RPMI7951 (cell line): ENCODE results near the gene TRMU. TPM values are rescaled to one million over a fixed set of nuclear protein-coding genes. Genes with fewer than 3 reads are reported as not detected.
"Not testable (repeated sequence)": the region's sequence is repeated elsewhere in the genome, so short reads cannot be mapped to it uniquely, and the experiment has no call there.

ENCODE experiments used
- DNase-seq: peaks from one replicate; pipeline ENCODE4 v3.0.0-alpha.2; 2012; ENCODE audit warnings: low read depth
- total RNA-seq: library from RNA; depleted of rRNA; stranded (reverse); fragments of >200 nt; shearing (Covaris generic); gene quantifications from 2 replicates; pipeline ENCODE4 v1.2.3, GENCODE V29; 2014

TRMU gene
- total RNA-seq, 1 experiment from 2014 or later = 30.3 TPM

DNA sequence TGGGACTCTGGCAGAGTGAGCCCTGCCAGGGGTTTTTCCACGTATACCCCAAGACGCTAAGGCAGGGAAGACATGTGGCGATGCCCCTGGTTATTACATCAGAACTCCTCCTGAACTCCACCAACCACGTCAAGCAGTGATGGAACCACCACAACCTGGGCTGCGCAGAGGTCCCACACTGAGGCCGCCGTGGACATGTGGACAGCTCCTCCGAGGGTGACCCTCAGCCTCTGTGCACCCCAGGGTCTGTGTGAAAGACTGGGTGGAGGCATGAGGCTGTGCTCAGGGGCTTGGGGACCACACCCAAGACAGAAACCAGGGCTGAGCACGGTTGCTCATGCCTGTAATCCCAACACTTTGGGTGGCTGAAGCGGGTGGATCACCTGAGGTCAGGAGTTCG, 52.2 kb downstream of the TRMU start:
- DNase-seq = no peak

DNA sequence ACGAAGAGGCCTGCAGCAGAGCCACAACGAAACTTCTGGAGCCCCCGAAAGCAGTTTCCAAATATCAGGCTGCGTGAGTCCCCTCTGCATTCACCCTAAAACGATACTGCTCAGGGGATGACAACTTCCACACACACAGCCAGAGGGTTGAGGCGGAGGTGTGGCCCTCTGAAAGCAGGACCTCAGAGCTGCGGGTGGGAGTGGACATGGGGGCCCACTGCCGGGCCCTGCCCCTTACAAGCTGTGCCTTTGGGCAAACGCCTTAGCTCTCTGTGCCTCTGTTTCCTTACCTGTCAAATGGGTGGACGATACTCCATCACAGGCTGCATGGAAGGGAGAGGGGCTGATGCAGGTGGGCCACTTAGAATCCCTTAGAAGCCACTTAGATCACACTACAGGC, 53.1 kb downstream of the TRMU start:
- no peak for DNase-seq

DNA sequence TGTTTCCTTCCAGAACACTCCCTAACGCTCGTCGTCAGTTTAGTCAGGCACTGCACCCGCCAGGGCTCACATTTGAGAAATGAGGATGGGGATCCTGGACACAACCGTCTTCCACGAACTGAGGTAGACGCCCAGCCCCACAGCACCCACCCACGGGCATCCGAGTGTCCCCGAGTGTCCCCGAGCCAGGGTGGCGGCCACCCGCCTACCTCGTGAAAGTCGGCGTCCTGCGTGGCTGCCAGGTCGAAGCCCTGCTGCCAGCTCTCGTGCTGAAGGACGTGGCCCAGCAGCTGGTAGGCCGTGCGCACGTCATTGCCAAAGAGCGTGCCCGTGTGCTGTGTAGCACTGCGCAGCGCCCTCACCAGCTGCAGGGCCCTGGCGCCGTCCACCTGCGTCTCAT, 53.6 kb downstream of the TRMU start:
- DNase-seq = no peak

DNA sequence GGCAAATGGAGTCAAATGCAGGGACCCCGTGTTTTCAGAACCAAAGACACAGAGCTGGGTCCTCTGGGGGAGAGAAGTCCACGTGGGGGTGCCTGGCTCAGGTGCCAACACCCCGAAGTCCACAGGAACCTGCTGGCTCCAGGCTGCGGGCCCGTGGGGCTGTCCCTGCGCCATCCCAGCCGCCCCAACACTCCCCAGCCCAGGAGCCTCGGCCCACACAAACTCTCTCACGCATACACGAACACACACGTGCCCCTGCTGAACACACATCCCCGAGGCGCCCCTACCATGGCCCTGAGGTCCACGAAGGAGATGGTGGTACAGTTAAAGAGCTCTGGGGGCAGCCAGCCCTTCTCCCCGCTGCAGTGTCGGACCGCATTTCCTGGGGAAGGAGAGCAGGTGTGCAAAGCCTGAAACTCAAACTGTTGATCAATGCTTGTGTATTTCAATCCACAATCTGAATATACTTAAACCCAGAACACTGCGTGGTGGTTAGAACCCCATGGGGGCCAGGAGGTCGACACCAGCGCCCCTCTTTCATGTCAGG, 54.7 kb downstream of the TRMU start:
- DNase-seq = no peak

DNA sequence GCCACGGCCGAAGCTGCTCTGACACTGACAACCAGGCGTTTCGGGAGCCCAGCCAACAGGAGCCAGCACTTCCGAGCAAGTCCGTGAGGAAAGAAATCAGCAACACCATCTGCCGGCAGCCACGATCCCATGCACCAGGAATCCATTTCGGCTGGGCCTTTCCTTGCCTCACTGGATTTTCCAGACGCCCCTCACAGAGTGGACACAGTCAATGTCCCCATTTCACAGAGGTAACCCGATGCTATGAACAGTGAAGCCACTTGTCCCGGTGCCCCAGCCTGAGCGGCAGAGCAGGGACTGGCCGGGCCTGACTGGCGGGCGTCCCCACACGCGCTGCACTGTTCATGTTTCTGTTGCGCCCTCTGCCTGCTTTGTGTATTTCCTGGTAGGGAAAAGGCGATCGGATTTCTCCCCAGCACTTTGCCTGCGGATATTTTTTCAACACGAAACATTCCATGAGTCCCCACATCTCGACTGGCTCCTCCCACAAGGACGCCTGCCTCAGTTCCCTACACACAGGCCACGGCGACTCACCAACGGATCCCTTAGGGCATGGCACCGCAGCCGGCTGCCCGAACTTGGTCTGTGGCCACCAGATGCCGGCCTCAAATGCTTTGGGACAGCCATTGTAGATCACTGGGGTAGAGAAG, 55.3 kb downstream of the TRMU start:
- peak; percentile 31 for DNase-seq

DNA sequence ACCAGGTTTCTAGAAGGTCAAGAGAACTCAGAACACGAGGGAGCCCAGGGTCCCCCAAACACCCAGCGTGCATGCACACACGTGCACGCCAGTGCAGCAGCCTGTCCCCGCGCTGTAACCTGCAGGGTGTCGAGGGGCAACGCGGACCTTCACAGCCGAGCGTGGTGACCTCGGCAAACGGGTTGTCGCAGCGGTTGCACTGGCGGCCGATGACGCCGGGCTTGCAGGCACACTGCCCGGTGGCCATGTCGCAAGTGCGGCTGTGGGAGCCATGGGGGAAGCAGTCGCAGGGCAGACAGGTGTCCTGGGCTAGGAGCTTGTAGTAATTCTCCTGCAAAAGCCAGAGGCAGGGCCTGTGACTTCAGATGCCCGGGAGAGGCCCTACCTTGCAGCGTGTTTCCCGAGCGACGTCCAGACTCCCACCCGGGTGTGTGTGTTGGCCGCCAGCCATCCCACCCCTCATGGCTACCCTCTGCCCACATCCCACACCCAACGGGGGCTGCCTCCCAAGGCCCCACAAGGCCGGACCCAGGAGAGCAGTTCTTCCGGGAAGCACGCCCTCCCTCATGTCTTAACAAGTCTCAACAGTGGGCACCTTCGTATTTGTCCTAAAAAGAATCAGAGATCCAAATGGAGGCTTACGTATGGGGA, 56.1 kb downstream of the TRMU start:
- no peak for DNase-seq

DNA sequence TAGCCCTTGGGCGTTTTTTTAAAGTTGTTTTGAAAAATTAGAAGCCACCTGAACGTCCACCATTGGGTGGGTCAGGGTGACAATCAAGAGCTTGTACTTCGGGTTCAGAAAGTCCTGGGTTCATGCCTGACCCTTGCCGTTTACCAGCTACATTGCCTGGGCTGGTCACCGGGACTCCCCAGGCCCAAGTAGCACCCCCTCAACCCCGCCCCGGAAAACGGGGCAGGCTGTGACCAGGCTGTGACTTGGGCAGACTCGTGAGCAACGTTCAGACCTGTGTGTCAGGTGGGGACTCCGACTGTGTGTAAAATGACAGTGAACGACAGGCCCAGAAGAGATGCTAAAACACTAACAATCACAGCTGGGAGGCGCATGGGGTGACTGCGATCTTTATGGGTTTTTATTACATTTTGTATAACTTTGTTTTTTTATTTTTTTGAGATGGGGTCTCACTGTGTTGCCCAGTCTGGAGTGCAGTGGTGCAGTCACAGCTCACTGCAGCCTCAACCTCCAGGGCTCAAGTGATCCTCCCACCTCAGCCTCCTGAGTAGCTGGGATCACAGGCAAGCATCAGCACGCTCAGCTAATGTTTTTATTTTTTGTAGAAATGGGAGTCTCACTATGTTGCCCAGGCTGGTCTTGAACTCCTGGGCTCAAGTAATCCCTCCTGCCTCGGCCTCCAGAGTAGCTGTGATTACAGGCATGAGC, 56.8 kb downstream of the TRMU start:
- DNase-seq = no peak

DNA sequence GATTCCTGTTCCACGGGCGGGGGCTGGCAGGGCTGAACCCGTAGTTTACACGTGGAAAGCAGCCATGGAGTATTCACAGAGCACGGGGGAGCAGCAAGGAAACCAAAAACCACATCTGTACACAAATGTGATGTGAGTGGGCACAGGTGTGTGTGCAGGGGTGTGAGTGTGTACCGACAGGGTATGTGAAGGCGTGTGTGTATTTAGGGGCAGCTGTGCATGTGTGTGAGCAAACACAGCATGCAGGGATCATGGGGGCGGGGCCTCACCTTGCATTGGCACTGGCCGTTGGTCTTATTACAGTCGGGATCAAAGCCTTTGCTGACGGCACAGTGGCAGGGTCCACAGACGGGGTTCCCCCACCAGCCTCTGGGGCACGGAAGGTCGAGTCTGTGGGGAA, 58.4 kb downstream of the TRMU start:
- no peak for DNase-seq

DNA sequence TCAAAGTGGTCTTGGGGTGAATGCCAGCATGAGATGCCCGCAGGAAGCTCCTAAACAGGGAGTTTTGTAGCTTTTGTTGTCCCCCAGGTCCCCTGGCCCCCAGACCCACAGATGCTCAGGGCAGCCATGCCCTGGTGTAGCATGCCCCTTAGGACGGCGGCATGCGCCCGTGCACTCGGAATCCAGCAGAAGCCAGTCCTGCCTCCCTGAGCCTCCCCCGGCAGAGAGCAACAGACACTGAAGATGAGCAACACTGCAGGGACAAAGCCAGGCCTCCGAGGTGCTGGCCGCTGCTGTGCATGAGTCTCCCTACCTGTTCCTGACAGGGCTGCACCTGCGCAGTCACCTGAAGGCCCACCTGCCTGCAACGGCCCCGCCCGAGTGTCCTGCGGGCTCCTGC, 59.1 kb downstream of the TRMU start:
- no peak for DNase-seq

DNA sequence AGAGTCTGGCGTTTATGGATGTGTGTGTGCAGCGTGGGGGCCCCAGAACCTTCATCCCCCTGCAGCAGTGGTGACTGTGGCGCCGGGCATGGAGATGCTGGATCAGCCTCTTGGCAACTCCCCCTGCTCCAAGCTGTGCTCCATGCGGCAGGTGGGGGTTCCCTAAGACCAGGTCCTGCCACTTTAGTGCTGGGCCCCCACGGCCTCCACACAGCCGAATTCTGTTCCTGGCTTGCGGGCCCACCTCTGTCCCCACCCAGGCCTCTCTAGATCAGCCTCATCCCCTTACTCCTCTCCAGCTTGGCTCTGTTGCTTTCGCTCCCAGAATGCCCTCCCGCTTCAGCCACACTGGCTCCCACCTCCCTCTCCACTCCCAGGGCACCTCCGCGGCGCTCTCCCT, 59.6 kb downstream of the TRMU start:
- DNase-seq = no peak

DNA sequence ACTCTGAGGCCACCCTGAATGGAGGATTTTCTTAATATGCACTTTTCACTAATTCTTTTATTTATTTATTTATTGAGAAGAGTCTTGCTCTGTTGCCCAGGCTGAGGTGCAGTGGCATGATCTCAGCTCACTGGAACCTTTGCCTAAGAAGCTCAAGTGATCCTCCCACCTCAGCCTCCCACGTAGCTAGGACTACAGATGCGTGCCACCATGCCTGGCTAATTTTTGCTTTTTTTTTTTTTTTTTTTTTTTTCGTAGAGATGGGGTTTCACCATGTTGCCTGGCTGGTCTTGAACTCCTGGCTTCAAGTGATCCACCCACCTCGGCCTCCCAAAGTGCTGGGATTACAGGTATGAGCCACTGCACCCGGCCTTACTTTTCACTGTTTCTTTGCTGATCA, 61.5 kb downstream of the TRMU start:
- not testable (repeated sequence) for DNase-seq

DNA sequence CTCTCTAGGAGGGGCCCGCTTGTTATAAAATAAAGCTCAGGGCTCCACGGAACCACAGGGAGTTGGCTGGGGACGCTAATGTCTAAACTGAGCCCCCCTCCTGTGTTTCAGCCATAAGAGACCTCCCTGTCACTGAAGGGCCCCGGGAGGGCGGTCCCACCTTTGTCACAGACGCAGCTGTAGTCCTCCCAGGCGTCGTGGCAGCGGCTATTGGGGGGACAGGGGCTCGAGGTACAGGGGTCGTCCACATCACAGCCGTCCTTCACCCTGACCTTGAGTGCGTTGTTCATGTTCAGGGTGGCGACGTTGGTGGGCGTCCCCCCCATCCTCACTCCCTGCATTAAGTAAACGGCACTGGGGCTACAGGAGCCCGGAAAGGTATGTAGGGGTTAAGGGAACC, 62.0 kb downstream of the TRMU start:
- no peak for DNase-seq

DNA sequence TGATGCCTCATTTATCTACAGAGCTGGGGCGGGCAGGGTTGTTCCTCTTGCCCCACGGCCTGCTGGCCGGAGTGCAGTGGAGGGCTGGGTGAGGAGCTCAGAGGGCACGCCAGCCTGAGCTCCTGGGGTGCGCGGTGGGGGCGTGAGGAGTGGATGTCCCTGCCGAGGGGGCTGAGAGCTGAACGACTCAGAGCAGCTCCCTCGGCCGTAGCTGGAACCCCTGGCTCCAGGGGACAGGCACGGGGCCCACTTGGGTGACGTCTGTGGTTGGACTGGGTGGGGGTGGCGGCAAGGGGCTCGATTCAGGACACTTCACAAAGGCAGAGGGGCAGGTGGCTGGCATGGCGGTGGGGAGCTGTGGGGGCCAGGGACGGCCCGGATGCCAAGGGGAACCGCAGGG, 62.4 kb downstream of the TRMU start:
- DNase-seq = no peak

DNA sequence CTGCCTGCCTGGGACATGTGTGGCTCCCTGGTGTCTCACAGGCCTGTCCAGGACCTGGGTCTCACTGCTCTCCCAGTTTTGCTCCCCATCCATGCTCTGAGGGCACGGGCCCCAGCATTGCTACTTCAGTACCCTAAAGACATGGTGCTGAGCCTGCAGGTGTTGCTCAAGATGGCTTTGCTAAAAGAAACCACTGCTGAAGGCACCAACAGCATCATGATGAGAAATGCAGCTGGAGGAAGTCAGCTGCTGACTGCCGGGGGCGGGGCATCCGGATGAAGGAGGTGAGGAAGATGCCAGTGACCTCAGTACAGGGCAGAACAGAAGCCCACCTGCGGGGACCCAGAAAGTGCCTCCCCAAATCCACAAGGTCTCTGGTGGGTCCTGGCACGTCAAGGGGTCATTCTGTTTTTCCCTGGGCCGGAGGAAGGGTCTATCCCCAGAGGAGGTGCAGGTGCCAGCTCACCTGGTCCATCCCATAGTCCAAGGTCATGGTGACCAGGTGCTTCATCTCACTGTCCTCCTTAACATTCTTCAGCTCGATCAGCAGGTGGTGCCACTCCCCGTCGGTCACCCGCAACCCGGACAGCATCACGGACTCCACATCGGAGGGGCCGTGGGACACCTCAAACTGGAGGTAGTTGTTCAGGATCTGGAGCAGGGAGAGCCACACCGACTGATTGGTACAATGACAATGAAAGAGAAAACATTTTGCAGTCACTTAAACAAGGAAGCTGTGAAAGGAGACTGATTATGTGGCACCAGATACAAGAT, 63.9 kb downstream of the TRMU start:
- no peak for DNase-seq

DNA sequence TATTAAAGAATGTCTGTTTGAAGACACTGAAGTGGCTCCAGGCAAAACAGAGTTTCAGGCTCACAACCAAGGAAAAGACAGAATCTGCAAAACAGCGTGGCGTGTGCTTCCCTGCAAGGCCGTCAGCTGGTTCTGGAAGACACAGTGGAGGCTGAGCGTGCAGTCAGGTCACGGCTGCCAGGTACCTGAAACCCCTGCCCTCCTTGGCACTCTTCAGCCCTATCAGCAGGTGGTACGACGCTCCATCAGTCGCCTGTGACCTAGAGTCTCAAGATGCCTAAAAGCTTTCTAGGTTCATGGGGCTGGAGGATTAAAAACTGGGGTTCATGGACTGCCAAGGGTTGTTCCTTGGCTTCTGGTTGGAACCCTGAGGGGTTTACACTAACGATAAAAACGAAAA, 65.9 kb downstream of the TRMU start:
- DNase-seq = no peak

DNA sequence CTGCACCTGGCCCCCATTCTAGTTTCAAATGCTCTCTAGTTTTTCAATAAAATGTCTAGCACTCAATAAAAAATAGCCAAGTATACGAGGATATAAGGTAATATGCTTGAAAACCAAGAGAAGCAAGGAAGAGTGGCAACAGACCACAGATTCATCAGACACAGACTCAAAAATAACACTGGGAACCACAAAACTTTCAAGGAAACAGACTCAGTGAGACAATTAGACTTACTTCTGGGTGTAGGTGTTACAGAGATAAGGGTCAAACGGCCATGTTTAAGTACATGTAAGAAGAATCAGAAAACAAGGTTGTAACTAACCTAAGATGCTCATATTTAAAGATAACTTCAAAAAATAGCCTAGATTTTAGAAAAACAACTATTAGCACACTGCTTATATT, 67.0 kb downstream of the TRMU start:
- DNase-seq = no peak

DNA sequence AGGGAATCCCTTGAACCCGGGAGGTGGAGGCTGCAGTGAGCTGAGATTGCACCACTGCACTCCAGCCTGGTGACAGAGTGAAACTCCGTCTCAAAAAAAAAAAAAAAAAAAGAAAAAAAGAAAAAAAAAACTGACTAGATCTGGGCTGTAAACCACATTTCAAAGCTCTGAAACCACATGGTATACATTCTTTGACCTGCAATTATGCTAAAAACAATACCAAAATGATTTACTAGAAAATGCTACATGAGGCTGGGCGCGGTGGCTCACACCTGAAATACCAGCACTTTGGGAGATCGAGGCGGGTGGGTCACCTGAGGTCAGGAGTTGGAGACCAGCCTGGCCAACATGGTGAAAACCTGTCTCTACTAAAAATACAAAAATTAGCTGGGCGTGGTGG, 68.4 kb downstream of the TRMU start:
- DNase-seq = not testable (repeated sequence)

DNA sequence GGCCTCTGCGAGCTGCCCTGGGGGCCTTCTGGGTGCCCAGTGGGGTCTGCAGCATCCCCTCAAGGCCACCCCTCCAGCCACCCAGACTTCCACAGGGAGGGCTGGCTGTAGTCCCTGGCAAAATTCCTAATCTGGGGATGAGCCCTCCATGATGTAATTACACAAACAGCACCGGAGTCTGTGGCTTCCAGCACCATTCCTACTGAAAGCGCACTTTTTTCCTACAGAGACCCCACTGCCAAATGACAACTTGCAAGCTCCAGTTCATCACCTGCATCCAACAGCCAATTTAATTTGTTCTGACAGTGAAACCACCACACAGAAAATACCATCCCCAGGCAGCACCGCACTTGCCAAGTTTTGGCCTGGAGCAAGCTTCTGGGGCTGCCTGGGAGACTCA, 70.4 kb downstream of the TRMU start:
- DNase-seq = no peak

DNA sequence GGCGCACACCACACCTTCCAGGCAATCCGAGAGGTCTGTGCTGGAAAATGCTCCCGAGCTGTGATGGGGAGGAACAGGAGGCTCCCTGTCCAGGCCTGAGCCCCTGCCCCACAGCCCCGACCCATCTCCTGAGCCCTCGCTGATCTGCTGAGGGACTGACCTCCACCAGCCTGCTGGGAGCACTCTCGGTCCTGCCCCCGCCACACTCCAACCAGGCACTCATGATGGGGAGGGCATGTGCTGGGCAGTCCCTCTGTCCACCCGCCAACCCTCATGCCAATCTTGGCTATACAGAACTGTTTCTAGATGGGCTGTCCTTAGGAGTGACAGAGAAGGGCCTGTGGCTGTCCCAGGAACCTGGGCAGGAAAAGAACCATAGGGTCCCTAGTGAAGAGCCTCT, 70.8 kb downstream of the TRMU start:
- no peak for DNase-seq

DNA sequence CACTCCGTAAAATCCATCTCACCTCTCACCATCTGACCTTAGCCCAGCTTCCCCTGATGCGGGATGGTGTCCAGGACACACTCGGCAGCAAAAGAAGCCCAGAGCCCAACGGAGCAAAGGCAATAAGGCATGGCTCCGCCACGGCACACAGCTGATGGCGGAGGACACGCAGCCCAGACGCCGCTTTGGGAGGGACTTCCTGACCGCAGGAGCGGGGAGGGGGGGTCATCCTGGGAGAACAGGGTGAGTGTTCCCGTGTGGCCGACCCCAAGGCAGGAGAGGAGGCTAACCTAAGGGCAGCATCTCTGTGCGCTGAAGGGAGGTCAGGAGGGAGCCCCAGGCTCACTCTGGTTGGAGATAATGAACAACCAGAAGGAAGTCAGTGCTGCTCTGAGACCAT, 71.3 kb downstream of the TRMU start:
- DNase-seq = no peak
